GM19239 (cell line): ENCODE results near the gene COTL1.
"Not testable (repeated sequence)": the region's sequence is repeated elsewhere in the genome, so short reads cannot be mapped to it uniquely, and the experiment has no call there.

Source experiments
- DNase-seq: peaks from one replicate; pipeline ENCODE4 v3.0.0; 2011; ENCODE audit warnings: low spot score; ENCODE audit not compliant: insufficient read length
- FAIRE-seq: peaks from 2 replicates; lab custom pipeline; 2011; peaks lifted over from hg19 to GRCh38; lab: Jason Lieb, UNC

Gene COTL1

GRCh38 chr16:84647828-84648594 lies 30.1 kb upstream of the COTL1 start, which contains the start of gene KLHL36:
Gene KLHL36 (plus strand): TSS chr16:84648511. CDS start chr16:84650868, 2,357 bp downstream.
- DNase-seq (peak; percentile 98), FAIRE-seq (no peak)

- DNase-seq (no peak), FAIRE-seq (no peak)
These were observed 25.8 kb upstream of the COTL1 start for GRCh38 chr16:84643674-84644073.

- FAIRE-seq = no peak
- DNase-seq = no peak
These were observed 25.3 kb upstream of the COTL1 start for GRCh38 chr16:84643180-84643583.

GRCh38 chr16:84641643-84642358 lies 23.9 kb upstream of the COTL1 start:
- no peak for DNase-seq
- no peak for FAIRE-seq

- FAIRE-seq (no peak), DNase-seq (no peak)
These were observed 22.3 kb upstream of the COTL1 start for GRCh38 chr16:84640145-84640544.

- no peak for FAIRE-seq
These were observed 20.4 kb upstream of the COTL1 start for GRCh38 chr16:84638231-84638806.

GRCh38 chr16:84637709-84638108 lies 19.8 kb upstream of the COTL1 start:
- DNase-seq (no peak), FAIRE-seq (no peak)

More at GRCh38 chr16:84638231-84638806, 20.4 kb upstream of the COTL1 start:
- DNase-seq = no peak

- DNase-seq = no peak
- FAIRE-seq = no peak
These were observed 17.8 kb upstream of the COTL1 start for GRCh38 chr16:84635702-84636101.

- no peak for DNase-seq
- FAIRE-seq = no peak
These were observed 15.7 kb upstream of the COTL1 start for GRCh38 chr16:84633622-84634021.

- DNase-seq, FAIRE-seq: not testable (repeated sequence)
These were observed 15.0 kb upstream of the COTL1 start for GRCh38 chr16:84632862-84633261.

- FAIRE-seq (no peak), DNase-seq (no peak)
These were observed 14.0 kb upstream of the COTL1 start for GRCh38 chr16:84631886-84632285.

GRCh38 chr16:84631153-84631466 lies 13.2 kb upstream of the COTL1 start:
- no peak for FAIRE-seq
- no peak for DNase-seq

GRCh38 chr16:84630446-84631152 lies 12.7 kb upstream of the COTL1 start:
- DNase-seq (no peak), FAIRE-seq (no peak)

GRCh38 chr16:84630009-84630408 lies 12.1 kb upstream of the COTL1 start:
- FAIRE-seq = no peak
- no peak for DNase-seq

GRCh38 chr16:84629580-84629979 lies 11.7 kb upstream of the COTL1 start:
- FAIRE-seq = no peak
- DNase-seq = no peak

- DNase-seq (no peak), FAIRE-seq (no peak)
These were observed 10.4 kb upstream of the COTL1 start for GRCh38 chr16:84628226-84628731.

- DNase-seq (no peak), FAIRE-seq (no peak)
These were observed 7.7 kb upstream of the COTL1 start for GRCh38 chr16:84625556-84625955.

- FAIRE-seq, DNase-seq: not testable (repeated sequence)
These were observed 3.0 kb upstream of the COTL1 start for GRCh38 chr16:84620913-84621312.

- FAIRE-seq (no peak), DNase-seq (no peak)
These were observed 943 bp upstream of the COTL1 start for GRCh38 chr16:84618581-84619460.
